Non-pigmented ciliary epithelial cell (primary cell): Measurements from ENCODE around the gene DYNLT4.
A peak's percentile ranks its signal among the peaks of the same experiment; 100 is the strongest.
"Not testable (repeated sequence)": the region's sequence is repeated elsewhere in the genome, so short reads cannot be mapped to it uniquely, and the experiment has no call there.

Experiments used
- DNase-seq: peaks from one replicate; pipeline ENCODE4 v3.0.0-alpha.2; 2010; ENCODE audit warnings: low read depth

Gene DYNLT4

GRCh38 chr1:44788120-44788860 is 18.9 kb downstream of the DYNLT4 start, which contains the start of gene BEST4:
BEST4 (minus strand) TSS chr1:44788170; CDS start chr1:44787705, 465 bp downstream.
- DNase-seq: no peak

- DNase-seq: no peak
Observed at GRCh38 chr1:44787506-44787905, 19.6 kb downstream of the DYNLT4 start.

GRCh38 chr1:44786841-44787426 is 20.2 kb downstream of the DYNLT4 start:
- no peak for DNase-seq

- no peak for DNase-seq
Observed at GRCh38 chr1:44786138-44786840, 20.9 kb downstream of the DYNLT4 start.

GRCh38 chr1:44785501-44786137 is 21.5 kb downstream of the DYNLT4 start:
- no peak for DNase-seq

GRCh38 chr1:44785029-44785380 is 22.1 kb downstream of the DYNLT4 start:
- no peak for DNase-seq

- no peak for DNase-seq
Observed at GRCh38 chr1:44784094-44785028, 22.8 kb downstream of the DYNLT4 start.

- no peak for DNase-seq
Observed at GRCh38 chr1:44783697-44784093, 23.5 kb downstream of the DYNLT4 start.

- no peak for DNase-seq
Observed at GRCh38 chr1:44780583-44781121, 26.5 kb downstream of the DYNLT4 start.

- DNase-seq: no peak
Observed at GRCh38 chr1:44778705-44779576, 28.2 kb downstream of the DYNLT4 start.

- DNase-seq: no peak
Observed at GRCh38 chr1:44777969-44778635, 29.0 kb downstream of the DYNLT4 start.

GRCh38 chr1:44777547-44777946 is 29.6 kb downstream of the DYNLT4 start:
- no peak for DNase-seq

- no peak for DNase-seq
Observed at GRCh38 chr1:44776730-44777068, 30.5 kb downstream of the DYNLT4 start.

- DNase-seq: no peak
Observed at GRCh38 chr1:44775930-44776729, 31.0 kb downstream of the DYNLT4 start.

- DNase-seq: peak; percentile 67
Observed at GRCh38 chr1:44775078-44775929, 31.8 kb downstream of the DYNLT4 start, which contains the start of gene RPS8. RPS8 (plus strand) TSS chr1:44775540; CDS start chr1:44775597, 57 bp downstream.

- not testable (repeated sequence) for DNase-seq
Observed at GRCh38 chr1:44766421-44766820, 40.7 kb downstream of the DYNLT4 start.

- no peak for DNase-seq
Observed at GRCh38 chr1:44760876-44761275, 46.3 kb downstream of the DYNLT4 start.

GRCh38 chr1:44759077-44759476 is 48.1 kb downstream of the DYNLT4 start:
- no peak for DNase-seq
